B cell (primary cell): ENCODE data around the gene KIF22. TPM values are rescaled to one million over a fixed set of nuclear protein-coding genes. Genes with fewer than 3 reads are reported as not detected.

Experiments
- ATAC-seq: fragments of 200-7000 bp; cut with Tn5 transposase; one replicate; pipeline ENCODE4 v1.10.0; 2021; ENCODE audit warnings: low read depth, mild to moderate bottlenecking, moderate number of reproducible peaks, moderate library complexity
- CTCF ChIA-PET: fragments of 350-600 bp; sonication (Branson Sonifier 250); formaldehyde crosslinking; loops from one replicate; lab custom pipeline; 2021; ENCODE audit warnings: antibody characterized with exemption, inconsistent platforms; lab: Charles Lee
- POLR2A ChIA-PET: fragments of 350-600 bp; sonication (Branson Sonifier 250); formaldehyde crosslinking; loops from one replicate; lab custom pipeline; 2021; ENCODE audit warnings: antibody characterized with exemption; lab: Charles Lee
- DNase-seq: peaks from one replicate; pipeline ENCODE4 v3.0.0; 2013
- H2AFZ ChIP-seq: 2 replicates; pipeline ENCODE4 v1.6.1; 2012; ENCODE audit warnings: mild to moderate bottlenecking, low read depth, low read length; ENCODE audit not compliant: insufficient read depth, poor library complexity, severe bottlenecking
- H3K27ac ChIP-seq, 2 donors: 1 replicate in 1 of 2; 2 replicates in 1 of 2; pipeline ENCODE4 v1.5.1; 2012 to 2013; ENCODE audit warnings: low read length in 2 of 2, mild to moderate bottlenecking in 2 of 2, moderate library complexity in 1 of 2
- H3K27me3 ChIP-seq, 4 experiments: fragments of 200-600 bp in 1 of 4; sonication (generic) in 1 of 4; replicated peaks in 1 of 4; 1 replicate in 2 of 4; 2 replicates in 2 of 4; pipeline versions ENCODE4 v1.6.1 to v1.7.0; 2013 to 2016; ENCODE audit warnings: low read length in 3 of 4, mild to moderate bottlenecking in 2 of 4, mixed read lengths in 1 of 4, moderate library complexity in 1 of 4; ENCODE audit not compliant: insufficient read depth in 4 of 4, control insufficient read depth in 3 of 4; ENCODE audit errors: control extremely low read depth in 1 of 4
- H3K36me3 ChIP-seq, 2 experiments: replicated peaks in 1 of 2; 1 replicate in 1 of 2; 2 replicates in 1 of 2; pipeline versions ENCODE4 v1.6.1 to v1.7.1; 2013; ENCODE audit warnings: low read length in 1 of 2; ENCODE audit not compliant: insufficient read depth in 2 of 2, control insufficient read depth in 1 of 2; ENCODE audit errors: control extremely low read depth in 1 of 2, extremely low read depth in 1 of 2
- H3K4me1 ChIP-seq, 2 donors: fragments of 200-600 bp in 1 of 2; sonication (generic) in 1 of 2; 1 replicate in 1 of 2; 2 replicates in 1 of 2; pipeline versions ENCODE4 v1.5.1 to v1.6.1; 2013 to 2017; ENCODE audit warnings: low read length in 2 of 2; ENCODE audit not compliant: control insufficient read depth in 2 of 2, insufficient read depth in 2 of 2
- H3K4me2 ChIP-seq: replicated peaks from 2 replicates; pipeline ENCODE3; 2012; ENCODE audit warnings: mild to moderate bottlenecking, low read depth, low read length; ENCODE audit not compliant: poor library complexity, severe bottlenecking
- H3K4me3 ChIP-seq, 5 experiments: fragments of 200-600 bp in 1 of 5; sonication (generic) in 1 of 5; 1 replicate in 3 of 5; 2 replicates in 2 of 5; pipeline versions ENCODE4 v1.5.1 to v1.7.0; 2011 to 2016; ENCODE audit warnings: low read length in 4 of 5, mild to moderate bottlenecking in 4 of 5, low read depth in 2 of 5, control low read depth in 1 of 5, moderate library complexity in 1 of 5; ENCODE audit not compliant: insufficient read depth in 1 of 5; ENCODE audit errors: control extremely low read depth in 1 of 5, extremely low read depth in 1 of 5
- H3K79me2 ChIP-seq: fragments of 200-600 bp; sonication (generic); one replicate; pipeline ENCODE4 v1.6.0; 2016; ENCODE audit warnings: low read length; ENCODE audit not compliant: control insufficient read depth, insufficient read depth
- H3K9ac ChIP-seq: fragments of 200-600 bp; sonication (generic); 2 replicates; pipeline ENCODE4 v1.6.1; 2017; ENCODE audit warnings: mild to moderate bottlenecking, low read length, moderate library complexity
- H3K9me3 ChIP-seq, 3 donors: one replicate each; pipeline versions ENCODE4 v1.6.1 to v1.7.1; 2013; ENCODE audit warnings: low read length in 2 of 3; ENCODE audit not compliant: control insufficient read depth in 2 of 3, insufficient read depth in 1 of 3; ENCODE audit errors: control extremely low read depth in 1 of 3
- H4K20me1 ChIP-seq: 2 replicates; pipeline ENCODE4 v1.6.0; 2012; ENCODE audit warnings: mild to moderate bottlenecking, low read length; ENCODE audit not compliant: insufficient read depth, control insufficient read depth, poor library complexity, severe bottlenecking
- H3K27ac Mint-ChIP-seq: one replicate; pipeline ENCODE4 v1.8.0; 2021; ENCODE audit warnings: mixed read lengths
- H3K27me3 Mint-ChIP-seq: one replicate; pipeline ENCODE4 v1.8.0; 2021; ENCODE audit warnings: mixed read lengths
- H3K4me1 Mint-ChIP-seq: one replicate; pipeline ENCODE4 v1.8.0; 2021; ENCODE audit warnings: mixed read lengths
- H3K4me3 Mint-ChIP-seq: one replicate; pipeline ENCODE4 v1.8.0; 2021; ENCODE audit warnings: mixed read lengths
- H3K9me3 Mint-ChIP-seq: one replicate; pipeline ENCODE4 v1.8.0; 2022; ENCODE audit warnings: mixed read lengths; ENCODE audit not compliant: insufficient read depth
- CTCF ChIP-seq: fragments of 200-600 bp; IDR thresholded peaks from one replicate; pipeline ENCODE4 v1.8.0; 2022; ENCODE audit warnings: antibody characterized with exemption, mild to moderate bottlenecking
- EZH2 ChIP-seq: IDR thresholded peaks from 2 replicates; pipeline ENCODE4 v1.6.1; 2012; ENCODE audit warnings: borderline replicate concordance, low read depth, mild to moderate bottlenecking, moderate library complexity, low read length; ENCODE audit not compliant: insufficient read depth, poor library complexity, severe bottlenecking
- WGBS: methylation state at CpG from one replicate; pipeline ENCODE4 v1.1.5; 2013; ENCODE audit warnings: missing lambda C conversion rate; ENCODE audit not compliant: insufficient coverage; 5-methylcytosine and 5-hydroxymethylcytosine counted together
- intact Hi-C: fragments of 100-400 bp; cut with micrococcal nuclease; formaldehyde crosslinking; loops from one replicate; pipeline ENCODE4 v1.10.0; 2022
- polyA plus RNA-seq: library from polyadenylated mRNA; depleted of rRNA; stranded (reverse); fragments of >200 nt; gene quantifications from 2 replicates; pipeline ENCODE4 v1.2.3, GENCODE V29; 2012
- total RNA-seq, 2 donors: library from RNA; stranded (reverse); fragments of 120-200 nt in 1 of 2; gene quantifications; 1 replicate in 1 of 2; 2 replicates in 1 of 2; pipeline versions ENCODE4 v1.2.3 to v1.2.4, GENCODE V29; 2013 to 2022

Gene KIF22
- total and polyA plus RNA-seq, 2 donors (not counting 1 experiment from before 2014, with no cell fraction given): 53.9 to 57.2 TPM

DNA sequence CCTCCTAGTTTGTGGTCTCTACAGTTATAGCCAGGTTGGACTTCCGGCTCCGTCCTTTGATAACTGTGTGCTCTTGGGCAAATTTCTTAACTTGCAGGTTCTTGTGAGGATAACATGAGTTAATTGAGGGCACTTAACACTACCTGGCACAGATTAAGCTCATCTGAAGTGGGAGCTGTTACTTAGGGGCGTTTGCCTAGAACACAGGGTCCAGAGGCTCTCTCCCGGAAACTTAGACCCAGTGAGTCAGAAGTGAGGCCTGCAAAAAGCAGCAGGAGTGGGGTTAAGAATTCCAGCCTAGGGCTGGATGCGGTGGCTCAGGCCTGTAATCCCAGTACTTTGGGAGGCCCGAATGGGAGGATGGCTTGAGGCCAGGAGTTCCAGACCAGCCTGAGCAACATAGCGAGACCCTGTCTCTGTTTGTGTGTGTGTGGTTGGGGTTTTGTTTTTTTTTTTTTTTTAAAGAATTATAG is 31.1 kb downstream of the KIF22 start:
- H3K4me1 Mint-ChIP-seq: peaks cover 58% of the 10 kb centered on the region
- peak overlapping the region; percentile 73 for H3K4me2 ChIP-seq

More for the DNA sequence above, 31.1 kb downstream of the KIF22 start:
- peak overlapping the region; percentile 65 for H3K9ac ChIP-seq
- H3K27me3 ChIP-seq: no peaks in the 10 kb centered on the region
- TF ChIP-seq CTCF (no peak), EZH2 (no peak)
- peaks cover 0 to 24% of the 10 kb centered on the region in 2 experiments for H3K36me3 ChIP-seq
- H3K9me3 ChIP-seq: no peaks in the 10 kb centered on the region
- peak overlapping the region; percentile 95 for H3K27ac Mint-ChIP-seq
- DNase-seq: no peak
- peaks cover 80% of the 10 kb centered on the region for H4K20me1 ChIP-seq
- H3K4me3 ChIP-seq: peak overlapping the region; percentile 1 to 62 (median 55)
- H3K27me3 Mint-ChIP-seq: no peaks in the 10 kb centered on the region
- H2AFZ ChIP-seq: peak overlapping the region; percentile 61
- H3K79me2 ChIP-seq: peaks cover 94% of the 10 kb centered on the region
- H3K27ac ChIP-seq: peak overlapping the region; percentile 82 to 95
- POLR2A ChIA-PET: interaction anchor here (0.7 to 1.0 kb wide), 2 partner anchors 42 to 102 kb away, joined by 3 read pairs; no protein-coding TSS in a partner anchor
- H3K4me3 Mint-ChIP-seq: peak overlapping the region; percentile 96
- WGBS: 86% methylated on average over 7 of the region's 7 CpGs
- ATAC-seq: no peak
- peaks cover 39 to 56% of the 10 kb centered on the region in 2 donors for H3K4me1 ChIP-seq
- CTCF ChIA-PET: interaction anchor here (1.5 to 5.5 kb wide), 4 partner anchors 27 to 121 kb away, joined by 4 to 38 read pairs (median 18); partner anchors contain the start of gene KIF22
- no peaks in the 10 kb centered on the region for H3K9me3 Mint-ChIP-seq
- intact Hi-C loops: loop anchor here (2.0 kb wide), 1 partner anchor 27 kb away; no protein-coding TSS in a partner anchor
